ENCODE measurements around the gene SVBP. TPM values are rescaled to one million over a fixed set of nuclear protein-coding genes. Genes with fewer than 3 reads are reported as not detected.

Gene SVBP
- total and polyA plus RNA-seq, 2 experiments from 2014 or later, result 16.8 to 28.5 TPM

GRCh38 chr1:42853116-42853884 lies 36.1 kb upstream of the SVBP start:
- Histone ChIP-seq H3K79me2 (ENCODE audit: insufficient read depth) (peaks cover 2% of the 10 kb centered on the region; the same call in 1 of the 2 replicates), H3K9me3 (ENCODE audit: low read depth) (no peaks in the 10 kb centered on the region), H3K4me1 (ENCODE audit: insufficient read depth) (peaks cover 5% of the 10 kb centered on the region; the same call in 1 of the 2 replicates), H4K20me1 (ENCODE audit: insufficient read depth) (no peaks in the 10 kb centered on the region), H3F3A (ENCODE audit: insufficient read depth) (no peaks in the 10 kb centered on the region), H3K4me2 (ENCODE audit: unreplicated experiment) (no peak overlapping the region), H3K27ac (no peak overlapping the region), H2AFZ (no peak overlapping the region), H3K9me2 (ENCODE audit: insufficient read depth) (no peaks in the 10 kb centered on the region), H3K4me3 (no peak overlapping the region), H3K36me3 (ENCODE audit: low read depth) (no peaks in the 10 kb centered on the region; the same call in 1 of the 2 replicates), H3K9ac (no peak overlapping the region), H3K27me3 (replicated peaks; ENCODE audit: insufficient read depth) (no peaks in the 10 kb centered on the region)
- no peak for TF ChIP-seq EZH2 (IDR thresholded peaks at IDR 0.05; ENCODE audit: insufficient read depth, poor library complexity, severe bottlenecking)
- TF ChIP-seq EZH2phosphoT487 (IDR thresholded peaks at IDR 0.05; ENCODE audit: insufficient read depth, low read depth), result no peak
- no peak for DNase-seq
- 57 to 60% methylated on average over 6 of the region's 6 CpGs for whole genome bisulfite sequencing, 2 experiments (ENCODE audit: low coverage in 1 of 2, low lambda C conversion rate in 2 of 2, missing lambda C conversion rate in 2 of 2)
- in situ Hi-C loops (cut with MboI), result no loop called here

GRCh38 chr1:42852608-42852980 lies 35.4 kb upstream of the SVBP start:
- H3K79me2 ChIP-seq (ENCODE audit: insufficient read depth), result peaks cover 9% of the 10 kb centered on the region; the same call in 1 of the 2 replicates
- H3K4me2 ChIP-seq (ENCODE audit: unreplicated experiment), result no peak overlapping the region
- H3K27ac ChIP-seq, result no peak overlapping the region
- H2AFZ ChIP-seq, result no peak overlapping the region
- H3K4me3 ChIP-seq, result no peak overlapping the region
- TF ChIP-seq EZH2phosphoT487 (IDR thresholded peaks at IDR 0.05; ENCODE audit: insufficient read depth, low read depth) (no peak), EZH2 (IDR thresholded peaks at IDR 0.05; ENCODE audit: insufficient read depth, poor library complexity, severe bottlenecking) (no peak)
- H3K4me1 ChIP-seq (ENCODE audit: insufficient read depth), result peaks cover 6% of the 10 kb centered on the region; the same call in 1 of the 2 replicates
- H3K9me2 ChIP-seq (ENCODE audit: insufficient read depth), result no peaks in the 10 kb centered on the region
- no peak overlapping the region for H3K9ac ChIP-seq
- peak; percentile 20 for DNase-seq
- 50% methylated on average over 2 of the region's 2 CpGs for WGBS, 2 experiments (ENCODE audit: low coverage in 1 of 2, low lambda C conversion rate in 2 of 2, missing lambda C conversion rate in 2 of 2)
- no peaks in the 10 kb centered on the region for H3K27me3 ChIP-seq (replicated peaks; ENCODE audit: insufficient read depth)
- H3F3A ChIP-seq (ENCODE audit: insufficient read depth), result no peaks in the 10 kb centered on the region
- H3K36me3 ChIP-seq (ENCODE audit: low read depth), result no peaks in the 10 kb centered on the region; the same call in 1 of the 2 replicates
- in situ Hi-C loops (cut with MboI), result no loop called here
- H3K9me3 ChIP-seq (ENCODE audit: low read depth), result no peaks in the 10 kb centered on the region
- no peaks in the 10 kb centered on the region for H4K20me1 ChIP-seq (ENCODE audit: insufficient read depth)

- Histone ChIP-seq H3K4me2 (ENCODE audit: unreplicated experiment) (no peak overlapping the region), H3K9ac (no peak overlapping the region), H2AFZ (no peak overlapping the region), H3K36me3 (ENCODE audit: low read depth) (no peaks in the 10 kb centered on the region; the same call in 1 of the 2 replicates), H3K9me3 (ENCODE audit: low read depth) (no peaks in the 10 kb centered on the region), H3K4me1 (ENCODE audit: insufficient read depth) (peaks cover 12% of the 10 kb centered on the region; the same call in 1 of the 2 replicates), H3K9me2 (ENCODE audit: insufficient read depth) (no peaks in the 10 kb centered on the region), H3K4me3 (no peak overlapping the region), H3K27ac (no peak overlapping the region), H4K20me1 (ENCODE audit: insufficient read depth) (no peaks in the 10 kb centered on the region), H3K27me3 (replicated peaks; ENCODE audit: insufficient read depth) (no peaks in the 10 kb centered on the region), H3F3A (ENCODE audit: insufficient read depth) (no peaks in the 10 kb centered on the region), H3K79me2 (ENCODE audit: insufficient read depth) (peaks cover 14% of the 10 kb centered on the region)
- TF ChIP-seq EZH2 (IDR thresholded peaks at IDR 0.05; ENCODE audit: insufficient read depth, poor library complexity, severe bottlenecking), result no peak
- TF ChIP-seq EZH2phosphoT487 (IDR thresholded peaks at IDR 0.05; ENCODE audit: insufficient read depth, low read depth), result no peak
- in situ Hi-C loops (cut with MboI), result no loop called here
- DNase-seq, result no peak
- 92 to 100% methylated on average over 2 of the region's 2 CpGs for WGBS, 2 experiments (ENCODE audit: low coverage in 1 of 2, low lambda C conversion rate in 2 of 2, missing lambda C conversion rate in 2 of 2)
Observed at GRCh38 chr1:42851960-42852607, 34.9 kb upstream of the SVBP start.

- Histone ChIP-seq H3K79me2 (ENCODE audit: insufficient read depth) (peaks cover 20% of the 10 kb centered on the region), H3K4me2 (ENCODE audit: unreplicated experiment) (no peak overlapping the region), H3K36me3 (ENCODE audit: low read depth) (no peaks in the 10 kb centered on the region; the same call in 1 of the 2 replicates), H4K20me1 (ENCODE audit: insufficient read depth) (no peaks in the 10 kb centered on the region), H3F3A (ENCODE audit: insufficient read depth) (no peaks in the 10 kb centered on the region), H2AFZ (no peak overlapping the region), H3K9me3 (ENCODE audit: low read depth) (no peaks in the 10 kb centered on the region), H3K27ac (no peak overlapping the region), H3K9me2 (ENCODE audit: insufficient read depth) (no peaks in the 10 kb centered on the region), H3K4me3 (no peak overlapping the region), H3K4me1 (ENCODE audit: insufficient read depth) (peaks cover 12% of the 10 kb centered on the region; the same call in 1 of the 2 replicates), H3K27me3 (replicated peaks; ENCODE audit: insufficient read depth) (no peaks in the 10 kb centered on the region), H3K9ac (no peak overlapping the region)
- no peak for TF ChIP-seq EZH2 (IDR thresholded peaks at IDR 0.05; ENCODE audit: insufficient read depth, poor library complexity, severe bottlenecking)
- TF ChIP-seq EZH2phosphoT487 (IDR thresholded peaks at IDR 0.05; ENCODE audit: insufficient read depth, low read depth), result no peak
- in situ Hi-C loops (cut with MboI), result no loop called here
- DNase-seq, result no peak
- 96 to 98% methylated on average over 14 to 15 of the region's 15 CpGs for WGBS, 2 experiments (ENCODE audit: low coverage in 1 of 2, low lambda C conversion rate in 2 of 2, missing lambda C conversion rate in 2 of 2)
Observed at GRCh38 chr1:42851420-42851819, 34.2 kb upstream of the SVBP start.
